HK-2 (cell line): Measurements from ENCODE around the gene MICB.
"Not testable (repeated sequence)": the region's sequence is repeated elsewhere in the genome, so short reads cannot be mapped to it uniquely, and the experiment has no call there.

Source experiments
- DNase-seq: peaks from one replicate; pipeline ENCODE4 v3.0.0-alpha.2; 2018; ENCODE audit not compliant: unreplicated experiment

MICB gene

DNA sequence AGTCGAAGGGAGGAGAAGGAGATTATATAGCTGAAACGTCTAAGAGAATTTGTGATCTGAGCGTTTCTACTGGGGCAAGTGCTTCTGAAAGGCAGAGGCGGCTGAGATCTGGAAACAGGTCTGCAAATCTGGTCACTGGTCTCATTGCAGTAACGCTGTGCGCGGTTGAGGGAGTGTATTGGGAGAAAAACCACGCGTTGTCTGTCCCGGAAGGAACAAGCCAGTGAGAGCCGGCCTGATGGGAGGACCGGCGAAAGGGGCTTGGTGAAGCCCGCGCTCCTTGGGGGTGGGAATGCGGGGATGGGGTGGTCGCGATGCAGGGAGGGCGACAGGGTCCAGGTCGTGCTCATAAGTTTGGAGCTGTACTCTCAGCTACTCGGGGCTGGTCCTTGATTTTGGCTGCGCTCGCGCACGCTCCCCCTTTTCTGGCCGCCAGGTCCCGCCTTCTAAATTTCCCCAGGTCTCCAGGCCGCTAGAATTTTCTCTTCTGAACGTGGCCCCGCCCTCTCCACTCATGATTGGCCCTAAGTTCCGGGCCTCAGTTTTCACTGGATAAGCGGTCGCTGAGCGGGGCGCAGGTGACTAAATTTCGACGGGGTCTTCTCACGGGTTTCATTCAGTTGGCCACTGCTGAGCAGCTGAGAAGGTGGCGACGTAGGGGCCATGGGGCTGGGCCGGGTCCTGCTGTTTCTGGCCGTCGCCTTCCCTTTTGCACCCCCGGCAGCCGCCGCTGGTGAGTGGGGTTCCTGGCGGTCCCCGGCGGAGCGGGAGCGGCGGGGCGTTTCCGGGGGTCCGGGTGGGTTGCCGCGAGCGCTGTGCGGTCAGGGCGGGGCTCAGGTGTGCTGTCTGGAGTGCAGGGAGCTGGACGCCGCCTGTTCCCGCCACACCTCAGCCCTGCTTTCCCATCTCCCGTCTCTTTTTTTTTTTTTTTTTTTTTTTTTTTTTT, at the start of gene MICB:
Gene MICB, plus strand, starts transcription at position 615 of the 946 bp plus-strand sequence. Its CDS starts 49 bp downstream, at position 664.
- peak; percentile 86 for DNase-seq

DNA sequence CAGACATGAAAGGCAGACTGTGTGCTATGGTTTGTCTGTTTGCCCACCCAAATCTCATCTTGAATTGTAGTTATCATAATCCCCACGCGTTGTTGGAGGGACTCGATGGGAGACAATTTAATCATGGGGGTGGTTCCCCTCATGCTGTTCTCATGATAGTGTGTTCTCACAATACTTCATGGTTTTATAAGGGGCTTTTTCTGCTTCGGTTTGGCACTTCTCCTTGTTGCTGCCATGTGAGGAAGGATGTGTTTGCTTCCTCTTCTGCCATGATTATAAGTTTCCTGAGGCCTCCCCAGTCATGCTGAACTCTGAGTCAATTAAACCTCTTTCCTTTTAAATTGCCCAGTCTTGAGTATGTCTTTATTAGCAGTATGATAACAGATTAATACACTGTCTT, 47.2 kb upstream of the MICB start:
- DNase-seq: no peak

DNA sequence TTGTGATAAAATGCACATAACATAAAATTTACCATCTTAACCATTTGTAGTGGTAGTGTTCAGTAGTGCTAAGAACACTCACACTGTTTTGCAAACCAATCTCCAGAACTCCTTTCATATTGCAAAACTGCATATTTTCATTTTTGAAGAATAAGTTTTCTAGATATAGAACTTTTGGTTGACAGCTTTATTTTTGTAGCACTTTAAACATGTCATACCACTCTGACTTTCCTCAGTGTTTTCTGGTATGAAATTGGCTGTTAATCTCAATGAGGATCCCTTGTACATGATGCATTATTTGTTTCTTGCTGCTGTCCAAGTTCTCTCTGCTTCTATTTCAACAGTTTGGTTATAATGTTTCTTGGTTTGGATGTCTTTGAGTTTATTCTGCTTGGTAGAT, 45.1 kb upstream of the MICB start:
- DNase-seq: no peak

DNA sequence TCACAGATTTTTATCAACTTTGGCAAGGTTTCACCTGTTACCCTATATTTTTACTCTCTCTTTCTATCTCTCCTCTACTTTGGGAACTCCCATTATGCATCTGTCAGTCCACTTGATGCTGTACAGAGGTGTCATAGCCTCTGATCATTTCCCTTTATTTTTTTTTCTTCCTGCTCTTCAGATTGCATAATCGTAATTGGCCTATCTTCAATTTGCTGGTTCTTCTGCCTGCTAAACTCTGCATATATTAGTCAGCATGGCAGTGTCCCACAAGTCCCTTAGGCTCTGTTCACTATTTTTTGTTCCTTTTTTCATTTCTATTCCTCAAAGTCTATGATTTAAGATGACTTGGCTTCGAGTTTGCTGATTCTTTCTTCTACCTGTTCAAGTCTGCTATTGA, 44.7 kb upstream of the MICB start:
- no peak for DNase-seq

DNA sequence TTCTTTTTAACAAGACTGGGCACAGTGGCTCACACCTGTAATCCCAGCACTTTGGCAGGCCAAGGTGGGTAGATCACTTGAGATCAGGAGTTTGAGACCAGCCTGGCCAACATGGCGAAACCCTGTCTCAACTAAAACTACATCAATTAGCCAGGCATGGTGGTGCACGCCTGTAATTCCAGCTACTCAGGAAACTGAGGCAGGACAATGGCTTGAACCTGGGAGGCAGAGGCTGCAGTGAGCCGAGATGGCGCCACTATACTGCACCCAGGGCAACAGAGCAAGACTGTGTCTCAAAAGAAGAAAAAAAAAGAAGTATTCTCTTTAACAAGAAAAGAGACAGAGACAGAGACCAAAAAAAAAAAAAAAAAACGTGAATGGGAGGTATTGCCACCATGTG, 38.1 kb upstream of the MICB start:
- not testable (repeated sequence) for DNase-seq

DNA sequence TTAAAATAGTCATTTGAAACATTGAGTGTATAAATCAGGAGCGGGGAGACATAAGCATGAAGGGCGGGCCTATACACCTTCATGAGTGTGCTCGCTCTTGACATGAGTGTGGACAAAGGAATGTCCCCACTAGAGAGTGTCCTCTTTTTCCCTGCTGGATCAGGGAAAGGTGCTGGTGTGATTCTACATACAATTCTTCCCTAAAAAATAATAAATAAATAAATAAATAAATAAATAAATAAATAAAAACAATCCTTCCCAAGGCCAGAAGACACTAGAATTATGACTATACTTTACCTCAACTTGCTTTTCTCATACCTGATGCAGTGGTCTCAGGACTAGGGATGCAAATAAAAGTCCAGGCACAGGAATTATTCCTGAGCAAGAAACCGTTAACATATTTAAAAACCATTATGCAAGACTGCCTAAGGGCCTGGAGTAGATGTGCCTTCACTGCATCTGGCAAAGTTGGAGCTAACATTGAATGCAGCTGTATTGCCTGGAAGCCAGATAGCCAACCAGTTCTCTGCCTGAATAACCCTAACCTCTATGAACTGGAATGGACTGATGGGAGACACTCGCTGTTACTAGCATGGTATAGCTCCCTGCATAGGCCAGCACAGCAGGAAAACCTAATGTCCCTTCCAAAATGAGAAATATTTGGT, 37.5 kb upstream of the MICB start:
- DNase-seq: no peak

DNA sequence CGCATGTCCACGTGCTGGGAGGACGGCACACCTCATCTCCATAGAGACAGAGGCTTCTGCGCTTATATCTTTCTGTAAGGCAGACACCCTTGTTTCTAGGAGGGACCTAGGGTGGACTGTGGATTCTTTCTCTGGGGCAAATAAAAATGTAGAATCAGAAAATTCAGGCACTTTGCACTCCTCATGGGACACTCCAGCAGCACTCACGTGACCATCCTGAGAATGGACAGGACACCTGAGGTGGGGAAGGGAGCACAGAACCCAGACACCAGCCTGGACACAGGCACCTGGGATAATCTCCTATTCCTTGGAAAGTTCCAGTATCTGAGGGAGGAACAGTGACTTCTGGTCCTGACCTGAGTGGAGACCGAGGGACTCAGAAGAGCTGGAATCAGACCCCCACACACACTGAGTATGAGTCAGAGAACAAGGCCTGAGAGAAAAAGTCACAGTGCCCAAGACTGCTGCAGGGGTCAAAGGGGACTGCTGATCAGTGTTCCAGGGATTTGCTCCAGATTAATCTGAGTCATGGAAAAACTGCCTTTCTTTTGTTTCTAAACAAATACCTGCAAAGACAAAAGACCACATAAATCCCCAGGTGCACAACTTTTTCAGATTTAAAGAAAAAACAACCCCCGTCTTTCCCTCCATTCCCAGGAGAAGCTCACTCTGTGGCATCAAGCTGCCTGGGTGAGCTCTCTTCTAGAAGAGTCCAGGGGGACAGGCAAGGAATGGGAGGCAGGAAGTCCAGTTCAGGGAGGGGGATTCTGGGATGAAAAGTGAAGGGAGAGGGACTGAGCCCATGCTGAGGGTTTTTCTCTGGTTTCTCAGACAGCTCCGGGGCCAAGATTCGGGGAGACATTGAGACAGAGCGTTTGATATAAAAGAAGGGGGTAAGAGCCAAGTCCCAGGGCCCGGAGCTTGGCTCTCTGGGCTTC, 35.6 kb upstream of the MICB start:
- DNase-seq: no peak

DNA sequence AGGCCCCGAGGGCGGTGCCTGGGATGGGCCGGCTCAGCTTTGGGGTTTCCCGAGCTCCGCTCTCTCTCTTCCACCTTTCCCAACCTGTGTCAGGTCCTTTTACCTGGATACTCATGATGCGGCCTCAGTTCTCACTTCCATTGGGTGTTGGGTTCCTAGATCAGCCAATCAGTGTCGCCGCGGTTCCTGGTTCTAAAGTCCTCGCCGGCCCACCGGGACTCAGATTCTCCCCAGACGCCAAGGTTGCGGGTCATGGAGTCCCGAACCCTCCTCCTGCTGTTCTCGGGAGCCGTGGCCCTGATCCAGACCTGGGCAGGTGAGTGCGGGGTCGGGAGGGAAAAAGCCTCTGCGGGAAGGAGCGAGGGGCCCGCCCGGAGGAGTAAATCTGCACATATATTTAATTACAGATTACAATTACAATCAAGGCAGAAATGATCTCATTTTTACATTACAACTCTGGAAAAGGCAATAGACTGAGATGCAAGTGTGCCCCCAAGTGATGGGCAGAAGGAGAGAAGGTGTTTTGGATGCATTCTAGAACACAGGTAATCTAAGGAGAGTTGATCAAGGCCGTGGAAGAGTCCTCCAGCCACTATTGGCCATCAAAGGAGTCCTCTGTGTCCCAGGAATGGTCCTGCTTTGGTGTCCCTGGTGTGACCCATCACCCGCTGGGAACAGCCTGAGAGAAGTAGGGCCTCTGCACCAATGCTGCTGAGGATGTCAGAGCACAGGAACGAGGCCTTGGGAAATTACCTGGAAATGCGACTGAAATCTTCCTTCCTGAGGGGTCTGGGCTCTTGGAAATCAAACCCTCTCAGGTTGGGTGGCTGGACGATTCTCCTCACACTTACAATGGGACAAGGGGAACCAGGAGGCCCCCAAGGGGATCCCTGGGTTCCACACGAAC, 34.7 kb upstream of the MICB start:
- peak; percentile 71 for DNase-seq

DNA sequence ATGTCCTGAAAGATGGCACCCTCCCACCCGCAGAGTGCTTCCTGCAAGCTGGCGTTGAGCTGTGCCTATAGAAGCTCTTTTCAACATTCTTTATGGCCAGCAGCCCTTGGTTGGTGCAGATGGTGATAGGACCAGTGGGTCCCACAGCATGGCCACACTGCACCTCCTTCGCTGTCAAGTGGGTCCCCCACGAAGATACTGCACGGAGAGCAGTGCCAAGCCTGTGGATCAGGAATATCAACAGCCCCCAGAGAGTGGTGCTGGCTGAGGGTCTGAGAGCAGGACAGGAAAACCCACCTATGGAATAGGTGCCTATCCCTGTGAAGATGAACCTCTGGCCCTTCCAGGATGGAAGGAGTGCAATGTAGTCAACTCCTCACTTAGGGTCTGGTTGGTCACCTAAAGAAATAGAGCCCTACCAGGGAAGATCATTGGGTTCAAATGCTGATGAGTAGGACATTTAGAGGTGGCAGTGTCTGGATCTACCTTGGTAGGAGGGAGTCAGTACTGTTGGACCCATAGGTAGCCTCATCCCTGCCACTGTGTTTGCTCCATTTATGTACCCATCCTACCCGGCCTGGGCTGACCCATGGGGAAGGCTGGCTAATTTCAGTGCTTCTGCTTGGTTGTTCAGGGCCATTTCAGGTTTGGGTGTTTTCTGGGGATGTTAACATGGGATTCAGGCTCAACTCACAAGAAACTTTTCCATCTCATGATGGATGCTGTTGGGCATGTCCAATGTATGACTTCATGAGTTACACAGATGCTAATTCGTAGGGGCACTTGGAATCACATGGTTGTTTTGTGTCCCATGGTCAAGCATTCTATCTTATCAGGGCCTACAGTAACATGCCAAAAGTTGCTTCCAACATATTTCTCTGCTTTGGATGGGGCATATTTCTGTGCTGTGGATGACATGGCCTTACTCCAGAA, 33.4 kb upstream of the MICB start:
- no peak for DNase-seq

DNA sequence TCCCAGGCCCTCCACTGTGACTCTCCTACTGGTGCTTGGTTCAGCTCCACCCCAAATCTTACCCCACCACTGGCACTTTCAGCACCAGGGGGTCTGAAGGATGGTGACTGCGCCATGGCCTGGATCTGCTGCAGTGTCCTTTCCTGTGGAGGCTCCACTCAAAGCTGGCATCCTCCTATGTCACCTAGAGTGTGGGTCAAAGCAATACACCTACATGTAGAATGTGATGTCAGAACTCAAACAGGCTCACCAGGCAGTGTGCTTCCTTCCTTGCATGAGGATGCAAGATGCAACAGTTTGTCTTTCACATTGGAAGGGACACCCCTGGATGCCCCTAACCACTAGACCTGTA, 32.8 kb upstream of the MICB start:
- DNase-seq: no peak

DNA sequence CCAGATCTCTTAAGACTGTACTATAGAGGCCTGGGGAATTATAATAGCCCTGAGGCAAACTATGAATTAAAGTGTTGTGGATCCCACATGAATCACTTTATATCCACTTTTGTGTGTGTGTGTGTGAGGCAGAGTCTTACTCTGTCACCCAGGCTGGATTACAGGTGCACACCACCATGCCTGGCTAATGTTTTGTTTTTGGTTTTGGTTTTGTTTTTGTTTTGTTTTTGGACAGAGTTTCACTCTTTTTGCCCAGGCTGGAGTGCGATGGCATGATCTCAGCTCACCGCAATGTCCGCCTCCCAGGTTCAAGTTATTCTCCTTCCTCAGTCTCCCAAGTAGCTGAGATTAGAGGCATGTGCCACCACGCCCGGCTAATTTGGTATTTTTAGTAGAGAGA, 32.2 kb upstream of the MICB start:
- DNase-seq: no peak

DNA sequence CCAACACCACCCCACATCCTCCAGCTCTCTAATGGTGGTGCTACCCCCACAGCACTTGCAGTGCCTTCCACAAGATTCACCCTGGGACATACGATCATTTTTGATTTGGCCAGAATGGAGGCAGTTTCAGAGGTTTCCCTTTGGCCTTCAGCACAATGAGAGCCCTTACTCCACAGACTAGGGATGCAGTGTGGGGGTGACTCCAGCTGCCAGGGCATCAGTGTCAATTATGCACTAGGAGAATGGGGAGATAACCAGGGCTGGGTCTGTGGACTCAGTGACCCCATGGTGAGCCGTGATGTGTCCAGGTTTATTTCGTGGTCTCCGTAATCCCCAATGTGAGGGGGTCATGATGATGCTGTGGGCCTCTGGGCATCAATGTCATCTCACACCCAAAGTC, 31.5 kb upstream of the MICB start:
- DNase-seq: no peak

DNA sequence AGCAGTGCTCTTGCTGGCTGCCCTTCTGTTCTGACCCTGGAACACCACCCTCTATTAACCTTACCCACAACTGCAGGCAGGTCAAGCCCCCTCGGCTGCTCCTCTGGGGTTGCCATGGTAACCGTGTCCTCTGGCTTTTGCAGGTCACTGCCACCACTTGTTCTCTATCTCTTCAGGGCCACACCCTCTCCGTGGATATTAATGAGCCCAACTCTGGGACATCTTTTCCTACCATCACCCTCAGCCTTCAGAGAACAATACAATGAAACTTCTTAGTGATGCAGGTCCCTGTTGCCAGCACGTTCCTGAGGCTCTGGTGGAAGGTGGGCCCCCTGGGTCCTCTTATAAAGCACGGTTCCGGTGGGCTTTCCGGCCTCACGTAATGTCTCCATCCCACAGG, 30.8 kb upstream of the MICB start:
- no peak for DNase-seq

DNA sequence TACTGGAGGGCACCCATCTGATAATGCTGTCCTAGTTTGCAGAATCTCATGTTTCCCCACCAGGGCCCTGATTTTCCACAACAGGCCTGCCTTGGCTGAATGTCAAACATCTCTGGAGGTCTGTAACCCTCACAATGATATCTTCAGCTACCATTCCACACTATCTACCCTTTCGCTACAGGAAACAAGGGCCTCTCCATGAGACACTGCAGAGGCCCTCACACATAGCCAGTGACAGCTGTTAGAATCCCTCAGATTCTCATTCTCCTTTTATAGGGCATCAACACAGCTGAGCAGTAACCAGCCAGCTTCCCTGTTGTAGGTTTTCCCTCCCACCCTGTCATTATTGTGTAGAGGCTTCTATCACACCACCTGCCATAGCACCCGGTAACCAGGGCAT, 29.6 kb upstream of the MICB start:
- no peak for DNase-seq

DNA sequence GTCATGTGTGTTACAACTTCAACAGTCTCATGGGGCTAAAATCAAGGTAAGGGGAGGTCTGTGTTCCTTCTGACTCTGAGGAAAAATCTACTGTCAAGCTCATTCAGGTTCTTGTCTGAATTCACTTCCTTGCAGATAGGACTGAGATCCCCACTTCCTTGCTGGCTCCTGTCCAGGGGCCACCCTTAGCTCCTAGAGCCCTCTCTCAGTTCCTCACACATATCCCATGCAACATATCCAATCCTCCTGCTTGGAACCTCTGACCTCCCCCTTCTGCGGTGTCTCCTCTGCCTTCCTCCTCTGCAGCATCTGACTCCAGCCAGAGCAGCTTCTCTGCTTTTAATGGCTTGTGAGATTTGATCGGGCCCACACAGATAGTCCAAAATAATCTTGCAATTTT, 27.1 kb upstream of the MICB start:
- DNase-seq: no peak

DNA sequence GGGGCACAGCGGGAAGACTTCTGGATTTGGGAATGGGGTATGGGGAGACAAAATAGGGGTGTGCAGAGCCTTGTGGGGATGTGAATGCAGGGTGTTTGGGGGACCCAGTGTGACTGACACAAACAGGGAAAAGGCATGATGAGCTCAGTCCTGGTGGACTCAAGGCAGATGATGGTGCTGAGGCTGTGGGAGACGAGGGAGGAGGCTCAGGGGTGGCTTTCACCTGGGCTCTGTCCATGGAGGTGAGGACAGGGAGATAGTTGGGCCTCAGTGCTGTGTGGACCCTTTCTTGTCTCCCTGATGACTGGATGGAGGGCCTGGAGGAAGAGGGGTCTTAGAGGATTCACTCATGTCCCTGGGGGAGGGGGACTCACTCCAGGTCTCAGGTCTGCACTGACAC, 26.2 kb upstream of the MICB start:
- DNase-seq: no peak

DNA sequence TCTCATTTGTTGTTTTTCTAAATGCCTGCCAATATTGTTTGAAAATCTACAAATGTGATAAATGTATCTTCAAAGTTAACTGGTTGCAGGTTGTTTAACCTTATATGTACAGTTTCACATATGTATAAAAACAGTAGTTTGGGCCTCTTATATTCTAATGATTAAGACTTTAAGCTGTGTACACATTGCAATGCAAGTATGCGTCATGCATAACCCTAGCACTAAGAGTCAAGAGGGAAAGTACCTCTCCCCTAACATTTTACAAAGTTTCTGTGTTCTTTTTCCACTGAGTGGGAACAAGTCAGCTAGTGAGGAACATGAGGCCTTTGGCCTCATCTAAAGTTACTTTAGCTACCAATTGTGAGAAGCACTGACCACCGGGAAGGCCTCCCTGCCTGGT, 25.7 kb upstream of the MICB start:
- no peak for DNase-seq

DNA sequence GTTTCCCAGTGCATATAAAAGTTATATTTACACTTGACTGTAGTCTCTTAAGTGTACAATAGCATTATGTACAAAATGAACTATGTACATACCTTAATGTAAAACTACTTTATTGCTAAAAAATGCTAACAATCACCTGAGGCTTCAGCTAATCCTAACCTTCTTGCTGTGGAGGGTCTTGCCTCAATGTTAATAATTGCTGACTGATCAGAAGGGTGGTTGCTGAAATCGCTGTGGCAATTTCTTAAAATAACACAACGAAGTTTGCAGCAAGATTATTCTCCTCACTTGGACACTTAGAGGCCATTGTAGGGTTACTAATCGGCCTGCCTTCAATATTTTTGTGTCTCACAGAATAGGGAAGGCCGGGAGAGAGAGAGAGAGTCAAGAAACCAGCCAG, 24.7 kb upstream of the MICB start:
- no peak for DNase-seq

DNA sequence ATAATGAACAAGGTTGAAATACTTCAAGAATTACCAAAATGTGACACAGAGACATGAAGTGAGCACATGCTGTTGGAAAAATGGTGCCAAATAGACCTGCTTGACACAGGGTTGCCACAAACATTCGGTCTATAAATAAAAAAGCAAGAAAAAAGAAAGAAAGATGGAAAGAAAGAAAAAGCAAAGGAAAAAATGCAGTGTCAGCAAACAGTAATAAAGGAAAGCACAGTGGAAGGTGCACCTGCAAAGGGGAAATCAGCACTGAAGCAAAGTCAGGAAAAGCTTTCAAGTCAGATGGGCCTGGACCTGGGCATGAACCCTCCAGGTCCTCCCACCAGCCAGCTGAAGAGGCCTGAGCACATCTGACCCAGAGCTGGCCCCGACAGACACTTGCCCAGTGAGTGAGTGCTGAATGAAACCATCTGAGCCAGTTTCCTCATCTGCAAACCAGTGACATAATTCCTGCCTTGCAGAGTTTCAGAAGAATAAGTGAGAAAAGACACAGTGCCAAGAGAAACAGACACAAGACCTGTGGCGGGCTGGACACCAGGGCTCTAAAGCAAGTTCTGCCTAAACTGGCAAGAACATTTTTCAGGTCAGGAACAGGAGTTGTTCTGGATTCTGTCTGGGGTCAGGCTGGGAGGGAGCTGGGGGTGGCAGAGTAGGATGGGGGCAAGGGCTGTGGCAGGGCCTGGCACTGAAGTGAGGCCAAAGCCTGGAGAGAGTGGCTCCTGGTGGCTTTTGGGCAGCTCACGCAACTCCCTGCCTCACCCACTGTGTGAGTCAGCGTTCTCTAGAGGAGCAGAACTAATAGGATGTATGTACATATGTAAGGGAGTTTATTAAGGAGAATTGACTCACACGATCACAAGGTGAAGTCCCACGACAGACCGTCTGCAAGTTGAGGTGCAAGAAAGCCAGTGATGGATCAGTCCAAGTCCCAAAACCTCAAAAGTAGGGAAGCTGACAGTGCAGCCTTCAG, 23.9 kb upstream of the MICB start:
- no peak for DNase-seq
